NCI-H524 (cell line): ENCODE results near the gene NEMP2.
"Not testable (repeated sequence)": the region's sequence is repeated elsewhere in the genome, so short reads cannot be mapped to it uniquely, and the experiment has no call there.

Source experiments
- DNase-seq, 2 experiments: peaks; one replicate each; lab custom pipeline; 2025; lab: John Stamatoyannopoulos, UW

Gene NEMP2

DNA sequence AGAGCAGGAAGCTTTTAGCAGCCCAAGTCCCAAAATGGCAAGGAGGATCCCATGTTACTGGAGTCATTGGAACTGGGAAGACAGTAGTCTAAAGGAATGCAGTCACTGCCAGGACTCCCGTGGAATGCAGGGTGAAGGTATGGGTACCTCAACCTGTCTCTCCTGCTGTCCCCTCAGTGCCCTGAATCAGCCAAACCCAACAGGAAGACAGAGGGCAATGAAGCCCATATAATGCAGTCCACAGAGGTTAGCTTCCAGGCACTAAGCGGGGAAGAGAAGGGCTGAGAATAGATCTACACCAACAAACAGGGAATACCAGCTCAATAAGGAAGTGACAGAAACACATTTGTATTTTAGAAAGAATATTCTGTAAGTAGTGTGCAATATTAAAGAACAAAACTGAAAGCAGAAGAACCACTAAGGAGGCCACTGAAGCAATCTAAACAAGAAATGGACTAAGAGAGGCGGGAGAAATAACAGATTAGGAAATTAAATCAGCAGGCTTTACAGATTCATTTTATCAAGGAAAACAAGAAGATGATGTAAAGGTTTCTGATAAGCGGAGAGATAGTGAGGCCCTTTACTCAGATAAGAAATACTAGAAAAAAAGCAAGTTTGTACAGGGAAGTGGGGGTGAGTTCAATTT, 8.3 kb downstream of the NEMP2 start:
- DNase-seq = no peak

DNA sequence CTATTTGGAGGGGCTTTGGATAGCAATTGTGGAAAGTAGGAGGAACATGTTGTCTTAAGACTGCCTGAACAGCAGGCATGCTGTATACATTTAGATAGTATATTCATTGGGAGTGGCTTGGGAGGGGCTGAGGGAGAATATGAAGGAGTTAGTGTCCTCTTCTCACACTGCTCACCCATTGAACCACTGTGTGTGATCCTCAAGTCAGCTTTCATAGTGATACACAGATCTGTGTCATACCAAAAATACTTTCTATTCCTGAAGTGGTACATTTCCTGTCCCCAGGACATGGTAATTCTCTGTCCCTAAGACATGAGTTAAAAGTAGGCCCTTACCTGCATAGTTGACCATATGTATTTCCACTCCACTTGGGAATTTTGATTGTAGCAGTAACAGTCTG, 9.6 kb downstream of the NEMP2 start:
- no peak for DNase-seq

DNA sequence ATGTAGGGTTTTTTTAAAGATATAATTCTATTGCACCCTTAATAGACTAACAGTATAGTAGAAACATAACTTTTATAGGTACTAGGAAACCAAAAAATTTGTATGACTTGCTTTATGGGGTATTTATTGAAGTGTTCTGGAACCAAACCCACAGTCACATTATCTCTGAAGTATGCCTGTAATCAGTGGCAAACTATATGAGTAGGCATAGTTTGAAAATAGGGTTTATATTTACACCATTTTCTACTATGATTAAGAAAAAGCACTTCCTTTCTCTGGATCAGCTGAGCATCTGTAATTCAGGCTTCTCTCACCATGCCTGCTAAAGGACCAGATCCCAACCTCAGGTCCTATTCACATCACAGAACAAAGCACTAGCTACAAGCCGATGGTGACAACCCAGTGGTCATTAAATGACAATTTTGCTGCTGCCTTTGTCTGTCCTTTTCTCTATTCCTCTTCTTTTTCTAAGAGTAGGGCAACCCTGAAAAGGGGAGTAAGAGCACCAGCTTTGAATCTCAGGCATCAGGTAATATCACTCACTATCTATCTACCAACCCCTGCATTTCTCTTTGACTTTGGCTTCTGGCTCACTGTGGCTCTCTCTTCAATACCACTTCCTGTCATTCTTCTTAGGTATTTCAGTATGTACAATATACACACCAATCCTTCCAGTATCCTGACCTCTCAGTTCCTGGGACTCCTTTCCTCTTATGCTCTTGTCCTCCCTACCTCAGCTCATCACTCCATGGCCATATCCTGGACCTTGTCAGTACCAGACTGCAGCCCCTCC, 14.4 kb downstream of the NEMP2 start:
- DNase-seq = no peak

DNA sequence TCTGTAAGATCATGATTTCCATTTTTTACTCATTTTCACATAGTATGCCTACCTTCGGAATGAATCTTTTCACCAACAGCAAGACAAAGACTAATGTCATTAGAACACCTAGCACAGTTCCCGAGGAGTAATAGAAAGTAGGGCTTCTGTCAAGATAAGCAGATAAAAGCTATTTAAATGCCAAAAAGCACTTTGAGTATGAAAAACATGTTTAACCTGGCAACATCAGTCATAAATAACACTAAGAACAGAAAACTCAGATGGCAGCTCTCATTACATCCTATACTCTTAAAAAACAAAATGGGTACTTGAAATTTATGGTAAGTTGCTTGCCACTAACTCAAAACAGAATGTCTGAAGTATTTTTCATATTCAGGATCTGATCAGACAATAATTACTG, 17.1 kb downstream of the NEMP2 start:
- DNase-seq = no peak

DNA sequence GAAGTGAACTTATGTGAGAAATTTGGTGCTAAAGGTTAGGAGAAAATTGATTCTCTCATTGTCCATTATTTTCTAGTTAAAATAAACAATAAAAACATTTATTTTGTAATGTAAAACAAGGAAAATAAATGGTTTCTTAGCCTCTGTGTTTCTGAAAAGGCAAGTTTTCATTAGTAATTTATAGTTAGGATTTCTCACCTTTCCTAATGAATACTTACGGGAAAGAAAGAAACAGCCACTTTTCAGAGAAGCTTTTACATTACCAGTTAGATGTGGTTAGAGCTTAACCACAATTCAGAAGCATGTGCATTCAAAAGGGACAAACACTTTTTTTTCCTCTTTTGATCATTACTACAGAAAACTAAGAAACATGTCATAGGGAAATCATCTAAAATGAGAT, 18.8 kb downstream of the NEMP2 start:
- DNase-seq = no peak

DNA sequence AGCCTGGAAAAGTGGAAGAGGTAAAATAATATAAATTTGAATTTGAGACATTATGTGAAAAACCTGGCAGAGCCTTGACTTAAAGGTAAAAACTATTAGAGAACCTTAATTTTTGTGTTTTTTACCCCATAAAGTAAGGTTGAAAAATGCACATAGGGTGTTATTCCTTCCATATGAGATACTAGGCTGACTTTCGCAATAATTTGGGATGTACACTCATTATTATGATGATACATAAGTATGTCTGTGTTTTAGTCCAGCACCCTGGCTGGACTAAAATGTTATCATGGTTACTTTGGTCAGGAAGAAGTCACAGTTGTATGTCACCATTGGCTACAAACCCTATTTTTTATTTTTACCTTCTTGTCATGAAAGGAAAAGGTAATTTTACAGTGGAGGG, 19.8 kb downstream of the NEMP2 start:
- DNase-seq = no peak

DNA sequence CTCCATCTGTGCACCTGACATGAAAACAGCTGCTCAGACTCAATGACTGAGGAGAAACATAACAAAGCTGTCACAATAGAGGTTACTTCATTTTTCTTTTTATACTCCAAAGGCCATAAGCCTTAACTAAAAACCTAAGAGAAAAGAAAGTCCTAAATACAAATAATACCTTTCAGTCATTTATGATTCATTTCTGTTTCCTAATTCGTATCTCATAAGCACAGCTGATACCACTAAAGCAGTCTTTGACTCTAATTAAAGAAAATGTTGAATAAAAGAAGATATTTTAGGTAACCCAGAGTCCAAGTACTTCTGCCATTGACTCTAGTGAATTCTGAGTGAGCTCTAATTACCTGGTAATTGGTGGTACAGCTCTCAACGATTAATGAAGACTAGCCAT, 20.6 kb downstream of the NEMP2 start:
- DNase-seq = peak in 1 of 2 experiments; percentile 6

DNA sequence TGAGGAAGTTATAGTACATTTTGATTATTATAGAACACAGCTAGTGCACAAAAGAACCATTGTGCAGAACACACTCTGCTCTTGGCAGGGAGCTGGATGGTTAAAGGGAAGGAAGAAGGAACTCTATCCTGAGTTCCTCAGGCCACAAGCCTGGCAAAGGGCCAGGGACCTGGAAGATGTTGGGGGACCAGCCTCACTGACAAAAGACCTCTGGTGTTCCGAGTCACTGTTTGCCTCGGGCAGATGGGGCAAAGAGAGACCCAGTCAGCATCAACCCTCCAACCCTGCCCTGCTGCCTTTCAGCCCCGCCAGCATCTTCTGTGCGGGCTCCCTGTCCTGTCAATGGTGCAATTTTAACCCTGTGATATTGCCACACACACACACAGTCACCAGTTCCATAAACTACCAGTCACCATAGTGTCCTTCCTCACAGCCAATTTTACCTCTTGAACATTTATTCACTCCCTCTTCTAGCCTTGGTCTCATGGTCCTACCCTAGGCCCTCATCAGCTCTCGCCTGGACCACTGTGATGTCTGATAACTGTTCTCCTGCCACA, 21.9 kb downstream of the NEMP2 start:
- no peak for DNase-seq

DNA sequence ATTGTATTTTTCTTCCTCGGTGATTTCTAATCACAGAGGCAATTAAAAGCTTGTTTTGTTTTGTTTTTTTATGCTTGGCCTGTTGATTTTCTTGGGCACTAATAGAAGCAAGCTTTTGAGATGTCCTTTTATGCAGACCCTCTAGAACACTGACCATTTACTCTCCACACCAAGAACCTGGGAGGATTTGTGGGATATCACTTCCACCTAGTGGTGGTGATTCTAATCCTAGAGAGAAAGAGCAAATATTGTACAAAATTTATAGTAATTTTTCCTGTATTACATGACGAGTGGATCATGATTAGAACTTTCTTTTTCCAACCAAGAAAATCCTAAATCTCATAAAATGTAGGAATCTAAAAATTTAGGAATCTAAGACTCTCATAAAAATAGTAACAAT, 23.4 kb downstream of the NEMP2 start:
- peak; percentile 17 to 28 for DNase-seq

DNA sequence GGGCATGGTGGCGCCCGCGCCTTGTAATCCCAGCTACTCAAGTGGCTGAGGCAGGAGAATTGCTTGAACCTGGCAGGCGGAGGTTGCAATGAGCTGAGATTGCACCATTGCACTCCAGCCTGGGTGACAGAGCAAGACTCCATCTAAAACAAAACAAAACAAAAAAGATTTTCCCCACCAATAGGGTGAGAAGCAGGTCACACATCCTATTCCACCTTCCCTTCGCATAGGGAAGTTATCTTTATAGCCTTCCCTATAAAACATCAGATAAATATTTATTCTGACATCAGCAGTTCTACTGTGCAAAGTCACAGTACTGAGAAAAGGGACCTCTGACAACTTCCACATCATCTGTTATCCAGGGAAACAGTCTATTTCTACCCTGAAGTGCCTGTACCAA, 24.6 kb downstream of the NEMP2 start:
- DNase-seq = not testable (repeated sequence)

DNA sequence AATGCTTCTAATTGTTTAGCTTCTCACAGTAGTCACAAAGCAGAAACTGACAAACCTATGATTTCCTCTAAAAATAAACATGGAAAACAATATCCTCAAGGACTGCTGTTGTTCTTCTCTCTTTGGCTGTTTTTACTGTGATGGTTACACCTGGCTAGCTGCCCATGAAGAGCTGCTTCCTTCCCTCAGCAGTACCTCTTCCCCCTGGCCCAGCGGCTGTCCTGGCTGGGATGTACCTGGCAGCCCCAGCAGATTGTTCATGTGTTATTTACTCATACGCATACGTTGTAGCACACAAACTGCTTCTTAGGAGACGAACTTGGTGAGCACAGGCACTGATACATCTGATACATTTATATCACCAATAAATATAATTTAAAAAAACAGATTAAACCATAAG, 27.4 kb downstream of the NEMP2 start:
- DNase-seq = no peak

DNA sequence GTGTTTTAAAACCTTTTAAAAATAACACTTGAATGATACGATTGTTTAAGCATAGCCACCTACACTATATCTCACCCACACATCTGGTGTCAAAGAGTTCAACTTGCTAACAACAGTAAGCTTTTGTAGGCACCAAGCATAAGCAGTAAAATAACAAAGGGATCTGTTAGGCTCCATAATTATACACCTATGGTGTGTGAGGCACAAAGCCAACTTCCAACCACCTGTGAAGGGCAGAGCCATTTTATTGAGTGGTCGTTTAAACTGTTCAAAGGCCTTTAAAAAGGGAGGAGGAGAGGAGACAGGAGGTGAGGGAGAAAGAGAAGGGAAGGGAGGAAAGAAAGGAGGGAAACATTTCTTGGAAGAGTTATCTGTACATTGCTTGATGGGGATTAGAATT, 27.9 kb downstream of the NEMP2 start:
- no peak for DNase-seq

DNA sequence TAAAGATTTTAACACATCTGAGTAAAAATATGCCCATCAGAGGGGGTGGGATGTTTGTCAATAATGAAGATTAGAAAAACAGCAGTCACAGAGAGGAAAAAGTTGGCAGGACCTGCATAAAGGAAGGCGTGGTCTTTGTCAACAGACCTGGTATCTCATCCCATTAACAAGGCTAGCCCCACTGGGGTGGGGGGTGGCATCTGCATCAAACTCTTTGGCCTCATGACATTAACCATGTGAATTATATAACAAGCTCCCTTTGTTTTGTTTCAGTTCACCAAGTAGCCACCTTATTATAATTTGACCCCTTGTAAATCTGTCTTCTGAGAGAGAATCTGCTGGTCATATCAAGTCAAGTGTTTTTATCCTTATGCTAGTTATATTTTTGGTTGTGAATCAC, 28.8 kb downstream of the NEMP2 start:
- no peak for DNase-seq

DNA sequence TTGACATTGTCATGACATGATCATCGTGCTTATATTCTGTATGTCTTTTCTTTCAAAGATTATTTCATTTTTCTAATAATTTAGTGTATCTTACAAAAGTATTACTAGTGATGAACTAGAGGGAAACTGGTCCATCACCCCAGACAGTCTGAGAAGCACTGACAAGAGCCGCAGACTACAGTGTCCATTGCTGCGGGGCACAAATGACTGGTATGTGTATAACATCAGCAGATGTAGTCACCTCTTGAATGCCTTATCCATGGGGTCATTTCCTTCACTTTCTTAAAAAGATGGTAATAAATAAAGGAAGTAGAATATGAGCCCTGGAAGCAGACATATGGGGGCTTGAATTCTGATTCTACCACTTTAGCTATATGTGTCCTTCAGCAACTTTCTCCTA, 29.6 kb downstream of the NEMP2 start:
- no peak for DNase-seq

DNA sequence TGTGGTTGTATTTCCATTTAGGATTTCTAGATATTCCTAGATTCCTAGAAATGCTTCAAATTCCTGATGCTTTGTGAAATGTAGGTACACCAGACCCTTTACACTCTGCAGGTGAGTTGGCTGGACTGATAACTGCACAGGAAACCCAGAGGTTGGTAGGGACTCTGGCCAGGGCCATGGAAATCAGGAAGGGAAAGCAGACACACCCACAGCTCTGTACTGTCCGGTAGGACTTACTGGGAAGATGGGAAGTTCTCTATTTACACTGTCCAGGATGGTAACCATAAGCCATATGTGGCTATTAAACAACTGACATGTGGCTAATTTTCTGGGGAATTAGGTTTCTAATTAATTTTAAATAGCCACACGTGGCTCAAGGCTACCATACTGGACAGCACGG, 31.4 kb downstream of the NEMP2 start:
- no peak for DNase-seq

DNA sequence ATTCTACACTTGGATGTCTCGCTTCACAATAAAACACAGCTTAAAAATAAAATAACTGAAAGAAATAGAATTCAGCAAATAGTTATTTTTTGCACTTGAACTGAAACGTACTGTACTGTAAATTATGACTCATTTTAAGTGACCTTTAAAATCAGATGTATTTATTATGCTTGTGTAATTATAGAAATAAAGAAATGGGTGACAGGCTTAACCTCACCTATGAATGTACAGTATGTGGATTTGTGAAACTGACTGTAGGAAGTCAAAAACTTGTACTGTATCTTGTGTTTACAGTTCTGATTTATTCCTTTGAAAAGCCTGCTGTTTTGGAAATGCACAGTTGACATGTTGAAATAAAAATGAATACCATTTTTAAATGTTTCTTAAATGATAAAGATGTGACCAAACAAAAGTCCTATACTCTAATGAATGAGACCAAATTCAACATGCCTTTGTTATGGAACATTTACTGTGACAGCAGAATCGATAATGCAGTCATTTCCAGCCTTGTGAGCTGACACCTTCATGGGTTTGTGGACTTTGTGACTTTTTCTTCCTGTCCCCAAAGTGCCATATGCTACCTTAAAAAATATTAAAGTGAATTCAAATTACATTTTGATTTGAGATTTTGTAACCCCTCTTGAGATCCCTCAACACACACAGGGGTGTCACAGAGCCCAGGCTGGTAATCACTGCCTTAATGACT, 32.7 kb downstream of the NEMP2 start:
- no peak for DNase-seq

DNA sequence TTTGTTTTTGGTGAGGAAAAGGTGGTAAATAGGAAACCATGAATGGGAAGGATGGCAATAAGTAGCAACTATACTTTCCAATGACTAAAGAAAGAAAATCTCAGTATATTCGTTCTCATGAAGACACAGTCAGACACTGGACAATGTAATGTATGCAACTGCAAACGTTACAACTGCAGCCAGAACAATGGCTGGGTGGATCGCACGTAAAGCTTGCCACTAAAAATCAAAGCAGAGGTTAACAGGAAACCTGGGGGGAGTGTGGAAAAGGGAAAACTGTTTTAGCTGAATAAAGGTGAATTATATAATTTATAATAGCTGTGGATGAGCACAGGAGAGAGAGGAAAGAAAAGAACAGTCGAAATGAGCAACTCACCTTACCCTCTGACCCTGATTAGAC, 33.3 kb downstream of the NEMP2 start:
- no peak for DNase-seq

DNA sequence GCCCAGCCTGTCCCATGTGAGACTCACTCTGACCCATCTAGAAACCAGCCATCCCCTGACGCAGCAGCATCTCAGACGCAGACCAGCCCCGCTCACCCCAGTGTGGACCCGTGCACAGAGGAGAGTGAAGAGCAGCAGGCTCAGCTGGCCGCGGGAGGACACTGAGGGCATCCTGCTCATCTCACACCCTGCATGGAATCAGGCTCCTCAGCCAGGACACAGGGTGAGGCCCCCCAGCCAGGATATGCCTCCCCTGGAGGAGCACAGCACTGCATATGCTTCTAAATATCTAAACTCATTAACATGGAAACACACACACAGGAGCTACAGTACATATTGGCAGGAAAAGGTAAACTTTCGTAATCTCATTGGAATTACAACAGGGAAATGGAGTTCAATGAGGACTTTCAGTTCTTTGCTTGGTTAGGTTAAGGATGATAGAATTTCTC, 34.4 kb downstream of the NEMP2 start:
- DNase-seq = no peak

DNA sequence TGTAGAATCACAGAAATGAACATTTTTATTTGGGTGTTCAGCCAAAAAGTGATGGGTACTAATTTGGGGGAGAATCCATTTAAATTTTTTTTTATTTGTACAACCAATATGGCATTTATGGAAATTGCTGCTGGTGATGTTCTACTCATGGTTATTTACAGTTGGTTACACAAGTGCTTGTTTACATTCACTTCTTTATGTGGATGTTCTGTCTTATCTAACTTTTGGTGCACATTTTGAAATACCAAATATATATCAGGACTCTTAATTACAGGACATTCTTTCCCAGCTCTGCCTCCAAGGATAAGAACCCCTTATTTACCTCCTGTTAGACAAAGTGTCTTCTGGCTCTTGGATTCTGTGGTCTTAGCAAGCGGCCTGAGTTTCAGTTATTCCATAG, 35.2 kb downstream of the NEMP2 start:
- no peak for DNase-seq

DNA sequence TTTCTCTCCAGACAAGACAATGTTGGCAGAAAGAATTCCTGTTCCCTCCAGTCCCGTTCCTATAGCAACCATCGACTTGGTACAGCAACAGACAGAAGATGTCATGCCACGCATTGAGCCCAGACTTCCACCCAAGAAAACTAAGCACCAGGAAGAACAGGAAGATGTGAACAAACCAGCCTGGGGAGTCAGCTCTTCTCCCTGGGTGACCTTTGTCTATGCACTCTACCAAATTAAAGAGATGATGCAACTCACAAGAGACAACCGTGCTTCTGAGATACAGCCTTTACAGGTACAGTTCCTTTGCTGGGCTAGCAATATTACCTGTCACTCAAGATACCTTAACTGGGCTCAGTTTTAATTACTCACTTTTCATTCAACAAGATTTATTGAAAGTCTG, 37.1 kb downstream of the NEMP2 start:
- no peak for DNase-seq

DNA sequence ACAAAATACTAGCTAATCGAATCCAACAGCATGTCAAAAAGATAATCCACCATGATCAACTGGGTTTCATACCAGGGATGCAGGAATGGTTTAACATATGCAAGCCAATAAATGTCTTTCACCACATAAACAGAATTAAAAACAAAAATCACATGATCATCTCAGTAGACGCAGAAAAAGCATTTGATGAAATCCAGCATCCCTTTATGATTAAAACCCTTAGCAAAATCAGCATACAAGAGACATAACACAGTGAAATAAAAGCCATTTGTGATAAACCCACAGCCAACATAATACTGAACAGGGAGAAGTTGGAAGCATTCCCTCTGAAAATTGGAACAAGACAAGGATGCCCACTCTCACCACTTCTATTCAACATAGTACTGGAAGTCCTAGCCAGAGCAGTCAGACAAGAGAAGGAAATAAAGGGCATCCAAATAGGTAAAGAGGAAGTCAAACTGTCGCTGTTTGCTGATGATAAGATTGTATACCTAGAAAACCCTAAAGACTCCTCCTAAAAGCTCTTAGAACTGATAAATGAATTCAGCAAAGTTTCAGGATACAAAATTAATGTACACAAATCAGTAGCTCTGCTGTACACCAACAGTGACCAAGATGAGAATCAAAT, 39.8 kb downstream of the NEMP2 start:
- not testable (repeated sequence) for DNase-seq

DNA sequence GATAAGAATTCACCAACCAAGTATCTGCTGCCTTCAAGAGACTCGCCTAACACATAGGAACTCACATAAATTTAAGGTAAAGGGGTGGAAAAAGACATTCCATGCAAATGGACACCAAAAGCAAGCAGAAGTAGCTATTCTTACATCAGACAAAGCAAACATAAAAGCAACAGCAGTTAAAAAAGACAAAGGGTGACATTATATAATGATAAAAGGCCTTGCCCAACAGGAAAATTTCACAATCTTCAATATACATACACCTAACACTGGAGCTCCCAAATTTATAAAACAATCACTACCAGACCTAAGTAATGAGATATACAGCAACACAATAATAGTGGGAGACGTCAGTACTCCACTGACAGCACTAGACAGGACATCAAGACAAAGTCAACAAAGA, 41.4 kb downstream of the NEMP2 start:
- no peak for DNase-seq
